Naive thymus-derived CD4-positive, alpha-beta T cell (primary cell): Measurements from ENCODE around the gene GMIP. TPM values are rescaled to one million over a fixed set of nuclear protein-coding genes. Genes with fewer than 3 reads are reported as not detected.

ENCODE experiments used
- ATAC-seq: fragments of 150-1000 bp; cut with Tn5 transposase; 2 replicates; pipeline ENCODE4 v1.10.0; 2021; ENCODE audit warnings: mild to moderate bottlenecking, moderate library complexity
- CTCF ChIA-PET: fragments of 350-600 bp; sonication (Branson Sonifier 250); formaldehyde crosslinking; loops from one replicate; lab custom pipeline; 2021; ENCODE audit warnings: antibody characterized with exemption; lab: Charles Lee
- POLR2A ChIA-PET: fragments of 350-600 bp; sonication (Branson Sonifier 250); formaldehyde crosslinking; loops from one replicate; lab custom pipeline; 2021; ENCODE audit warnings: antibody characterized with exemption, inconsistent platforms; lab: Charles Lee
- DNase-seq, 9 donors: peaks; one replicate each; pipeline versions ENCODE4 v3.0.0 to v3.0.0-alpha.2; 2020 to 2022; ENCODE audit warnings: mixed read lengths in 1 of 9
- H3K27ac ChIP-seq: one replicate; pipeline ENCODE4 v1.7.0; 2013; ENCODE audit warnings: mild to moderate bottlenecking, low read depth, low read length, moderate library complexity
- H3K27me3 ChIP-seq, 2 donors: one replicate each; pipeline ENCODE4 v1.7.0; 2013; ENCODE audit warnings: low read length in 2 of 2, mild to moderate bottlenecking in 2 of 2, moderate library complexity in 2 of 2; ENCODE audit not compliant: control insufficient read depth in 2 of 2, insufficient read depth in 2 of 2
- H3K36me3 ChIP-seq, 3 experiments: 1 replicate in 2 of 3; 2 replicates in 1 of 3; pipeline ENCODE4 v1.7.0; 2013; ENCODE audit warnings: low read length in 3 of 3, mild to moderate bottlenecking in 3 of 3, moderate library complexity in 1 of 3; ENCODE audit not compliant: insufficient read depth in 3 of 3, control insufficient read depth in 2 of 3
- H3K4me1 ChIP-seq, 2 donors: one replicate each; pipeline ENCODE4 v1.7.0; 2013; ENCODE audit warnings: low read length in 2 of 2, mild to moderate bottlenecking in 2 of 2, moderate library complexity in 1 of 2; ENCODE audit not compliant: control insufficient read depth in 2 of 2, insufficient read depth in 2 of 2
- H3K4me3 ChIP-seq: 2 replicates; pipeline ENCODE4 v1.7.0; 2013; ENCODE audit warnings: mild to moderate bottlenecking, low read length
- H3K9me3 ChIP-seq, 3 experiments: 1 replicate in 2 of 3; 2 replicates in 1 of 3; pipeline ENCODE4 v1.7.0; 2013; ENCODE audit warnings: low read length in 3 of 3; ENCODE audit not compliant: control insufficient read depth in 2 of 3
- H3K27ac Mint-ChIP-seq, 9 donors: one replicate each; pipeline ENCODE4 v1.8.0; 2020 to 2022; ENCODE audit warnings: mixed read lengths in 9 of 9, mild to moderate bottlenecking in 8 of 9, moderate library complexity in 5 of 9, inconsistent platforms in 2 of 9
- H3K27me3 Mint-ChIP-seq, 5 donors: one replicate each; pipeline ENCODE4 v1.8.0; 2021 to 2022; ENCODE audit warnings: mixed read lengths in 5 of 5, mild to moderate bottlenecking in 1 of 5
- H3K36me3 Mint-ChIP-seq, 5 donors: one replicate each; pipeline ENCODE4 v1.8.0; 2020 to 2022; ENCODE audit warnings: mixed read lengths in 5 of 5, mild to moderate bottlenecking in 3 of 5, inconsistent platforms in 1 of 5
- H3K4me1 Mint-ChIP-seq, 7 donors: one replicate each; pipeline ENCODE4 v1.8.0; 2020 to 2022; ENCODE audit warnings: mixed read lengths in 7 of 7, mild to moderate bottlenecking in 3 of 7, inconsistent platforms in 1 of 7
- H3K4me3 Mint-ChIP-seq, 10 donors: one replicate each; pipeline ENCODE4 v1.8.0; 2020 to 2022; ENCODE audit warnings: mild to moderate bottlenecking in 10 of 10, mixed read lengths in 10 of 10, moderate library complexity in 6 of 10, inconsistent platforms in 2 of 10
- H3K9me3 Mint-ChIP-seq, 11 donors: one replicate each; pipeline ENCODE4 v1.8.0; 2020 to 2022; ENCODE audit warnings: mixed read lengths in 11 of 11, mild to moderate bottlenecking in 4 of 11, inconsistent platforms in 1 of 11, moderate library complexity in 1 of 11
- intact Hi-C, 2 donors: fragments of 100-400 bp; cut with micrococcal nuclease; formaldehyde crosslinking; loops; one replicate each; pipeline ENCODE4 v1.15.1; 2023
- polyA plus RNA-seq, 2 donors: library from polyadenylated mRNA; unstranded; fragments of 300-500 nt; fragmentation: Illumina TruSeq; gene quantifications; one replicate each; pipeline ENCODE4 v1.2.3, GENCODE V29; 2021
- total RNA-seq, 6 experiments: library from RNA in 5 of 6; stranded (reverse) in 5 of 6; gene quantifications; 1 replicate in 5 of 6; 2 replicates in 1 of 6; pipeline ENCODE4 v1.2.3 and lab custom pipeline; 2021 to 2026

The GMIP gene
- total and polyA plus RNA-seq, 7 experiments from 2014 or later, result 32.9 to 141 (median 99.1) TPM

GRCh38 chr19:19626516-19627472 lies 16.7 kb downstream of the GMIP start:
- H3K27ac Mint-ChIP-seq, result peak overlapping the region; percentile 86 to 98 (median 95)
- H3K4me3 ChIP-seq, result peak overlapping the region; percentile 79
- ATAC-seq (no peak), DNase-seq (no peak)
- peaks cover 0 to 36% (median 12%) of the 10 kb centered on the region in 5 donors for H3K36me3 Mint-ChIP-seq
- intact Hi-C loops, result loop anchor here (1.0 to 10.0 kb wide), 5 partner anchors 8 to 432 kb away; partner anchors contain the start of genes BORCS8 (in 1 of the 2), PBX4 (in 1 of the 2) and RFXANK (in 1 of the 2)
- peak overlapping the region; percentile 92 for H3K27ac ChIP-seq
- no peaks in the 10 kb centered on the region for H3K27me3 Mint-ChIP-seq
- POLR2A ChIA-PET, result interaction anchor here (0.6 to 2.6 kb wide), 17 partner anchors 9 to 330 kb away, joined by 3 to 20 read pairs (median 4); partner anchors contain the start of genes ATP13A1, ZNF101, ZNF506 and ZNF93
- no peaks in the 10 kb centered on the region for H3K27me3 ChIP-seq
- no peaks in the 10 kb centered on the region for H3K9me3 Mint-ChIP-seq
- H3K4me1 Mint-ChIP-seq, result peaks cover 17 to 32% (median 27%) of the 10 kb centered on the region in 7 donors
- H3K4me3 Mint-ChIP-seq, result peak overlapping the region; percentile 91 to 100 (median 96)
- CTCF ChIA-PET, result interaction anchor here (0.5 to 1.4 kb wide), 4 partner anchors 7 to 94 kb away, joined by 3 to 5 read pairs (median 4); no protein-coding TSS in a partner anchor
- no peaks in the 10 kb centered on the region for H3K9me3 ChIP-seq
- peaks cover 6 to 18% of the 10 kb centered on the region in 2 donors for H3K4me1 ChIP-seq
- H3K36me3 ChIP-seq, result peaks cover 0 to 35% (median 0%) of the 10 kb centered on the region in 3 experiments

DNA sequence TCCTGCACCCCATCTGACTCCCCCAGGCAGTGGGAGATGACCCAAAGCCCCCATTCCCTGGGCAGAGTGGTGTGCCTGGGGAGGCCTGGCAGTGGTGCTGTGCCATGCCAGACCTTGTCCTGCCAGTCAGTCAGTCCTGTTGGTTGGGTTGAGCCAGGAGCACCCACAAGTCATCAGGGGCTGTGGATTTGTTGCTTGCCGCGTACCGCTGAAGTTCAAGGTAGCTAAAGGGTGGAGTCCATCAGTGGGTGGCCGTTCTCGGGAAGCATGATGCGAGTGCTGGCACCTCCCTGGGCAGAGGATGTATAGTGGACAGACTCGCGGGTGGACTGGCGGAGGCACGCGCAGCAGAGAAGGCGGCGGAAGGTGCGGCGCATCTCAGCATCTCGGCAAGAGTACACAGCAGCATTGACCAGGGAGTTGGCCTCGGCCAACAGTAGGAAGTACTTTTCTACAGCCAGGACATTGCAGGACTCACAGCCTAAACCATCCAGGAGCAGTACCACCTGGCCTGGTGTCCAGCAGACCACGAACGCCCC lies 19.4 kb downstream of the GMIP start:
- DNase-seq, result no peak
- Mint-ChIP-seq H3K27me3 (no peaks in the 10 kb centered on the region), H3K36me3 (peaks cover 0 to 24% (median 13%) of the 10 kb centered on the region in 5 donors), H3K27ac (peak overlapping the region in 8 of 9 donors; percentile 22 to 74 (median 48)), H3K9me3 (no peaks in the 10 kb centered on the region), H3K4me1 (peaks cover 20 to 41% (median 32%) of the 10 kb centered on the region in 7 donors), H3K4me3 (peak overlapping the region in 3 of 10 donors; percentile 19 to 27 (median 20))
- Histone ChIP-seq H3K27ac (no peak overlapping the region), H3K27me3 (no peaks in the 10 kb centered on the region), H3K9me3 (no peaks in the 10 kb centered on the region), H3K4me1 (peaks cover 8 to 22% of the 10 kb centered on the region in 2 donors), H3K4me3 (no peak overlapping the region), H3K36me3 (peaks cover 0 to 19% (median 0%) of the 10 kb centered on the region in 3 experiments)
- CTCF ChIA-PET, result interaction anchor here (0.7 kb wide), 1 partner anchor 249 kb away, joined by 4 read pairs; no protein-coding TSS in a partner anchor
- POLR2A ChIA-PET, result interaction anchor here (0.7 to 0.9 kb wide), 2 partner anchors 16 to 18 kb away, joined by 3 read pairs; no protein-coding TSS in a partner anchor
- ATAC-seq, result no peak
- intact Hi-C loops, result loop anchor here in 1 of 2 donors (10.0 kb wide), 1 partner anchor 429 kb away; the partner anchor contains the start of genes BORCS8 and RFXANK

GRCh38 chr19:19623383-19623782 lies 20.1 kb downstream of the GMIP start:
- no peak overlapping the region for H3K4me3 ChIP-seq
- Mint-ChIP-seq H3K27me3 (no peaks in the 10 kb centered on the region), H3K27ac (peak overlapping the region in 7 of 9 donors; percentile 23 to 74 (median 49)), H3K9me3 (no peaks in the 10 kb centered on the region), H3K4me3 (peak overlapping the region in 1 of 10 donors; percentile 70), H3K4me1 (peaks cover 25 to 46% (median 34%) of the 10 kb centered on the region in 7 donors), H3K36me3 (peaks cover 0 to 21% (median 13%) of the 10 kb centered on the region in 5 donors)
- ChIA-PET CTCF (no interaction called here), POLR2A (interaction anchor here (1.0 kb wide), 1 partner anchor 67 kb away, joined by 3 read pairs; no protein-coding TSS in a partner anchor)
- peaks cover 13 to 25% of the 10 kb centered on the region in 2 donors for H3K4me1 ChIP-seq
- H3K27me3 ChIP-seq, result no peaks in the 10 kb centered on the region
- ATAC-seq, result no peak
- DNase-seq, result no peak
- intact Hi-C loops, result loop anchor here in 1 of 2 donors (10.0 kb wide), 1 partner anchor 429 kb away; the partner anchor contains the start of genes BORCS8 and RFXANK
- H3K36me3 ChIP-seq, result peaks cover 0 to 19% (median 0%) of the 10 kb centered on the region in 3 experiments
- H3K27ac ChIP-seq, result no peak overlapping the region
- no peaks in the 10 kb centered on the region for H3K9me3 ChIP-seq

DNA sequence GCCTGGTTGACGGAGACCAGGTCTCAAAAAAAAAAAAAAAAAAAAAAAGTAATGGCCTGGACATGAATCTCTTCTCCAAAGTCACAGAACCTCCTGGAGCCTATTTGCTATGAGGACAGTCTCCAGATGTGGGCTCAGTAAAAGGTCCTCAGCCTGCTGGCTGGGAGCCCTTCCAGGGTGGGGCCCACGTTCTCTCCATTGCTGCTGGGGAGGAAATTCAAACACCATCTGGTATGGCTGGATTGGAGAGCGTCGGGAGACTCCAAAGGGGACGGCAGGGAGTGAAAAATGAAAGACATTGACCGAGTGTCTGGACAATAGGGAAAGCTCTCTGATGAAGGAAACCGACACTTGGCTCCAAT lies 23.6 kb downstream of the GMIP start:
- ChIA-PET CTCF (interaction anchor here (0.6 to 1.8 kb wide), 2 partner anchors 7 to 66 kb away, joined by 3 to 7 read pairs; no protein-coding TSS in a partner anchor), POLR2A (interaction anchor here (1.6 to 2.6 kb wide), 3 partner anchors 17 to 202 kb away, joined by 4 to 9 read pairs (median 8); partner anchors contain the start of gene ZNF506)
- no peak overlapping the region for H3K27ac ChIP-seq
- ATAC-seq (no peak), DNase-seq (no peak)
- peaks cover 0 to 29% (median 11%) of the 10 kb centered on the region in 5 donors for H3K36me3 Mint-ChIP-seq
- peaks cover 16 to 23% of the 10 kb centered on the region in 2 donors for H3K4me1 ChIP-seq
- no peaks in the 10 kb centered on the region for H3K9me3 Mint-ChIP-seq
- H3K9me3 ChIP-seq, result no peaks in the 10 kb centered on the region
- intact Hi-C loops, result loop anchor here (2.0 to 10.0 kb wide), 2 partner anchors 43 to 425 kb away; partner anchors contain the start of genes ATP13A1 (in 1 of the 2), BORCS8 (in 1 of the 2) and RFXANK (in 1 of the 2)
- peaks cover 0 to 15% (median 0%) of the 10 kb centered on the region in 3 experiments for H3K36me3 ChIP-seq
- H3K27me3 ChIP-seq, result no peaks in the 10 kb centered on the region
- no peak overlapping the region for H3K4me3 Mint-ChIP-seq
- H3K27ac Mint-ChIP-seq, result peak overlapping the region in 5 of 9 donors; percentile 62 to 95 (median 74)
- no peaks in the 10 kb centered on the region for H3K27me3 Mint-ChIP-seq
- no peak overlapping the region for H3K4me3 ChIP-seq
- H3K4me1 Mint-ChIP-seq, result peaks cover 34 to 58% (median 43%) of the 10 kb centered on the region in 7 donors

DNA sequence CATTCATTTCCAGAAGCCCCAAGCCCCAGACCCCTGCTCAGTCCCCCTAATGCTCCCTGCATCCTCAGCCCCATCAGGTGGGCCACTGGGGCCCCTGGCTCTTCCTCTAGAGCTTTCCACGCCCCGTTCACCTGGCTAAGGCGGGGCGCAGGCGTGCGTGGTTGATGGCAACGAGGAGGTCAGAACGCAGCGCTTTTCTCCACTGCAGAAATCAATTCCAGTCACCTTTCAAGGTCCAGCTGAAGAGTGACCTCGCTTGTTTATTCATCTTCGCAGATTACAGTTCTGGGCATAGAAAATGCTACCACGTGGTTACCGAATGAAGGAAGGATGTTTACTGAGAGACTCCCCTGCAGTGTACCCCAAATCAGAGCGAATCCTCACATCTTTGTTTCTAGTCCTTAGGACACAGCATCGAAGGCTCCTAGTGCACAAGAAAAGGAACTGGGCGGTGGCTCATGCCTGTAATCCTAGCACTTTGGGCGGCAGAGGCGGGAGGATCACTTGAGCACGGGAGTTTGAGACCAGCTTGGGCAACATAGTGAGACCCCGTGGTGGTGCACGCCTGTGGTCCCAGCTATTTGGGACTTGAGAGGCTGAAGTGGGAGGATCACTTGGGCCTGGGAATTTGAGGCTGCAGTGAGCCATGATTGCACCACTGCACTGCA lies 24.1 kb downstream of the GMIP start:
- Histone ChIP-seq H3K27me3 (no peaks in the 10 kb centered on the region), H3K4me1 (peaks cover 16 to 23% of the 10 kb centered on the region in 2 donors), H3K36me3 (peaks cover 0 to 12% (median 0%) of the 10 kb centered on the region in 3 experiments), H3K27ac (peak overlapping the region; percentile 71), H3K9me3 (no peaks in the 10 kb centered on the region), H3K4me3 (peak overlapping the region; percentile 9)
- ChIA-PET POLR2A (interaction anchor here (0.7 to 5.2 kb wide), 6 partner anchors 16 to 202 kb away, joined by 3 to 36 read pairs (median 8); partner anchors contain the start of gene ZNF506), CTCF (interaction anchor here (0.6 to 1.8 kb wide), 2 partner anchors 8 to 65 kb away, joined by 3 to 7 read pairs; no protein-coding TSS in a partner anchor)
- Mint-ChIP-seq H3K9me3 (no peaks in the 10 kb centered on the region), H3K27me3 (no peaks in the 10 kb centered on the region), H3K27ac (peak overlapping the region; percentile 80 to 98 (median 94)), H3K4me3 (peak overlapping the region; percentile 79 to 99 (median 90)), H3K36me3 (peaks cover 0 to 26% (median 11%) of the 10 kb centered on the region in 5 donors), H3K4me1 (peaks cover 34 to 54% (median 40%) of the 10 kb centered on the region in 7 donors)
- no peak for DNase-seq
- intact Hi-C loops, result loop anchor here in 1 of 2 donors (2.0 kb wide), 1 partner anchor 43 kb away; the partner anchor contains the start of gene ATP13A1
- no peak for ATAC-seq
